NCI-H2029 treated with DMSO at 0.1 percent for 48 hours (cell line): ENCODE measurements around the gene NKAIN2.
A peak's percentile ranks its signal among the peaks of the same experiment; 100 is the strongest.
"Not testable (repeated sequence)": the region's sequence is repeated elsewhere in the genome, so short reads cannot be mapped to it uniquely, and the experiment has no call there.

Source experiments
- DNase-seq: peaks from one replicate; lab custom pipeline; 2025; lab: John Stamatoyannopoulos, UW

The NKAIN2 gene

DNA sequence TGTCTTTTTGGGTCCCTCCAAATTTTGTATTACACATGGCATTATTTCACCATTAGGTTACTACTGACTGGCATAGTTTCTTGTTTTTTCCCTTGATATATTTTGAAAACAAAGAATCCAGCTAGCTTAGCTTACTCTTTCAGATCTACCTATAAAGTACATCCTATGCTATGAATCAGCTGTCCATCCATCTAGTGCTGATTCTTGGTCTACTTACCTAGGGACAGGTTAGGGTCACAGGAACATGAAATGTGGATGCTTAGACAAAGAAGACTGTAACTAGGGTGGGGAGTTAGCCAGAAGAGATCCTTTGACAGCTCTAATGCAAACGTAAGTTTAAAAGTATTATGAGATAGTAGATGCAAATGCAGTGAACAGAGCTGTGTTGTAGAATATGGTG, 91.7 kb downstream of the NKAIN2 start:
- DNase-seq: no peak

DNA sequence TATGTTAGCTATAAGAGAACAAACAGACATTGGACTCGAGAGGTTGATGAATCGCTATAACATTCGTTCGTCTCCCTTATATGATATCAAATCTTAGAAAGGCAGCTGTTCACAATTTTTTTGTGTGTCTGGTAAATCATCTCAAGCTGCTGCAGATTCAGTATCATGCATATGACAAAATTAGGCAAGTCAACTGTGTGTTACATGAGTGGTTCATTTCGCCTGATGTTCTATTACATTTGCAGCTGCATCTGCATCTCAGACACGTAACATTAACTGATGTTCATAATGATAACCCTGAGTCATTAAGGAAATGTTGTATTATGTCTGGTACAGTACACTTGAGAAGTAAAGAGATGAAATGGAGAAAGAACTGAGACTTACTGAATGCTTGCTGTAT, 92.1 kb downstream of the NKAIN2 start:
- no peak for DNase-seq

DNA sequence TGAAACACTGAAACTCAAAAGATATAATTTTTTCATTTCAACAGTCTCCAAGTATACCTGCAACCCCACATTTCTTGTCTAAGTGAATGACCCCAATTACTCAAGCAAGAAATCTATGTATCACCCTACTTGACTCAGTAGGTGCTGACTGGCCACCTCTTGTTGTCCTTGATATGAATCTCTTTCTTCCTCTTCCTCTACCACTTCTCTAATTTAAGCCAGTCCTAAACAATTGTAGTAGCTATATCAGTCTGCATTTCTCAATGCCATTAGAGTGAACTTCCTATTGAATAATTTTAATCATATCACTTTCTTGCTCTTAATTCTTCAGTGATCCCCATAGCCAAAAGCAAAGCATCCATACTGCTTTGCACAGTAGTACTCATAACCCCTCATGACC, 93.2 kb downstream of the NKAIN2 start:
- no peak for DNase-seq

DNA sequence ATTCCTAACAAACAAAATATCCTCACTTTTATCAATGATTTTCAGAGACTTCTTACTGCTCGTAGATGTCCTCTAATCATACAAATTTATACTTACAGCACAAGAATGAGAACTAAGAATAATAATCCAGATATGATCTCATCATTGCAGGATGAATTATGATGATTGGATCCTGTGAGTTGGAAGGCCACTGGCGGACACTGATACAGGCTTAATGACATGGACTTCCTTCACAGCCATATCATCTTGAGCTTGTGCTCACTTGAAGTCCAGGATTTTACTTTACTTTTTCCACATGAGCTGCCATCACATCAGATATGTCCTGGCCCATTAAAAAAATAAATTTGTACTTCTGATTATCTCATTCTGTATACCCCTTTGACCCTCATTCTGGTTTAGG, 94.3 kb downstream of the NKAIN2 start:
- no peak for DNase-seq

DNA sequence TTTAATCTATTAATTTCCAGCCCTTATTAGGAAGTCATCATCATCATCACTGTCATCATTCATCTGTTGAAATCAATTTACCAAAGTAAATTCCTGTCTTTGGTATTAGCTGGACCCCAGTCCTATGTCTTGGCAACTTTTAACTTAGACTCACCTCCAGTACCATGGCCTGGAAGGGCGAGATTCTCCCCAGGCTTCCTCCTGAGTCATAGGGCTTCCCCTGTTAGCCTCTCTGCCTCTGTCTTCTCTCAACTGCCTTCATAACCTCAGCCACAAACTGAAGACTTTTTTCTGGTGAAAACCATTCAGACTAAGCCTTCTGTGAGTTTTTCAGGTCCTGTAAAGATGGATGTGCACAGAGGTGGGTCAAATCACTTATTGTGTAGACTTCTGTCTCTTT, 95.0 kb downstream of the NKAIN2 start:
- no peak for DNase-seq

DNA sequence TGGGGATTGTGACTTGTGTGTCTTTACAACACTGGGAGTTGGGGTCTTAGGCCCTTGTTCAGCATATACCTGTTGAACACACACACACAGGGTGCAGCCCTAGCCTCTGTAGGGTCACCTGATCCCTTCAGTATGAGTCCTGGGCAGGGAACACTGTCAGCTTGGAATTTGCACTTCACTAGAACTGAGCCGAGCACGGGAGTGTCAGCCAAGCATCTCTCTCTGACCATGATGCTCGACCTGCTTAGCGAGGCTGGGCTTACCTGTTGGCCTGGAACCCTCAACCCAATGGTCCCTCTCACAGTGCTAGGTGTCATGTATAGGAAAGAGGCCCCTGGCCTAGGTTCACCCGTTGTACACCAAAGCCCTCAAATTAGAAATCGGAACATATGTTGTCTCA, 96.1 kb downstream of the NKAIN2 start:
- no peak for DNase-seq

DNA sequence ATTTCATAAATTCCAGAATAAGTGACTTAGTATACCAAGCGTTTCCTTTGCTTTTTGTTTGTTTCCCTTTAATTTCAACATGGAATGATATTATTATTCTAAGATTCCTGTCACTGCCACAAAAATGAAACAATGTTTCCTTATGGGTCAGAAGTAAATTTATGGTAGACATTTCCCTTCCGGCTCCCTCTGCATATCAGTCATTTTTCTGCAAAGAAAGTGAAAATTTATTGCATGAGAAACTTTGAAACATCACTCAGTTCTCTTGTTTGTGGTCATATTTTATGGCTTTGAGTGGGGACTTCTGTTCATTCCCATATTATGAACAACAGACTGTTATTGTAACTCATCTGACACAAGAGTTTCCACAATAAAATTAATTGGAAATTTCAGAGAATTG, 97.8 kb downstream of the NKAIN2 start:
- no peak for DNase-seq

DNA sequence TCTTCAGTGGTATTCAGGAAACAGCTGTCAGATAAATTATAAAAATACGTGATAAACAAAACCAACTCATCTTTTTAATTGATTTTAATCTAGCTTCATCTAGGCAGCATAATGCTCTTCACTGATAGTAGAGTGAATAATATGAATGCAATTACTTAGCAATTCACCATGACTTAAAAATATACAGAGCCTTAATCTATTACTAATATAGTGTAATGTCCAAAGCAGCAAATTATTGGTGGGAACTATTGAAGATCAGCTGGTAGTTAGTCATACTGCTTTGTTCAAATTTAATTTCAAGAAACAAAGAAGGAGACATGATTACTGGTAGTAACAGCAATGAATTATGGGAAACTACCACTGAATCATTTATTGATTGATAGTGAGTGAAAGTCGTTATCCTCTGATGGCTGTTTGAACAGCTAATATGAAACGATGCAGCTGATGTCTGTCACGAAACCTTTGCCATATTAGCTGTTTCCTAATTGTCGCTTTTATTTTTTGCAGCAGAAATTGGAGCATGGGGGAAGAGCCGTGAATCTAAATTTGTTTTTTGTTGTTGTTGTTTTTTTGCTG, 99.2 kb downstream of the NKAIN2 start:
- no peak for DNase-seq

DNA sequence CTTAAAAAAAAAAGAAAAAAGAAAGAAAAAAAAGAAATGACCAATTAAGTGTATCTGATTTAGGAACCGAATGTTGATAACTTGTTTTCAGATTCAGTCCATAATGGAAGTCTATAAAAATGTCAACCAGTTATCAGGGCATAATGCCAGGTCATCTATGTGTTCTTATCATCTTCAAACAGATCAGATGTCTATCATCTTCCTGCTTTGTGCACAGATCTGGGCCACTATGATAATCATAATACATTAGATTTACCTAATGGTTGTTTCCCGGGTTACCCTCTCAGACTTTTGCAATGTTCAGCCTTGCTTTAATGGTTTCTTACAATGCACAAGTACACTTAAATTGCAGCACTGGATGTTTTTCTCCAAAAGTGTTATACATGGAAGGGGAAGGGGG, 100.6 kb downstream of the NKAIN2 start:
- DNase-seq: peak; percentile 97

DNA sequence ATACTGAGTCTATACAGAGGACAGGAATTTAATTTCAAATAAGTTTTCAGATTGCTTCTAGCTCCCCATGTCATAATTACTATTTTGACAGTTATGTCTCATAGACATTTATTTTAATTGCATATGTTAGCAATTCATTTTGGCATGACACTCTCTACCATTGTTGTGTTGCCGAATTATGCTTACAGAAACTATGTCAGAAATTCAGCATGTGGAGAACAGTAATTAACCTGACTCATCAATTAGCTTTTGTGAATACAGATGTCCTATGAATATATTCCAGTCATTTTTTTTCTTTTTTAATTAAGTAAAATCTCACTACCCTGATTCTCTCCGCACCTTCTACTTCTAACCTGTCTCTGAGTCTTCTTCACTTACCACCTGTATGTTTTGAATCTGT, 105.1 kb downstream of the NKAIN2 start:
- no peak for DNase-seq

DNA sequence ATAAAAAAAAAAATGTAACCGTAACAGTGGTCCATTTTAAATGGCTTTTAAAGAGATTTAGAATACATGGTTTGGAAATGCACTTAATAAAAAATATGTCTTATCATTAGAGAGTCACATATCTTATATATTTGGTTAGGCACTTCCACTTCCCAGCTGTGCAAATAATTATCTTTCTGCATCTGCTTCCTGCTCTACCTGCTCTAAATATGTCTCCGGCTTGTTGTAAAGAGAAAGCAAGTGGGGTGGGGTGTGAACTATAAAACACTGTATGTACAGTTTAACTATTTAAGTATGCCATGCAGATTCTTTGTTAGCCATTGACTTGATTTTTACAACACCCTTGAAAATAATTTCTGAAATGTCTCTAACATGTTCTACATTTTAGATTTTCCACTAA, 106.3 kb downstream of the NKAIN2 start:
- peak; percentile 95 for DNase-seq

DNA sequence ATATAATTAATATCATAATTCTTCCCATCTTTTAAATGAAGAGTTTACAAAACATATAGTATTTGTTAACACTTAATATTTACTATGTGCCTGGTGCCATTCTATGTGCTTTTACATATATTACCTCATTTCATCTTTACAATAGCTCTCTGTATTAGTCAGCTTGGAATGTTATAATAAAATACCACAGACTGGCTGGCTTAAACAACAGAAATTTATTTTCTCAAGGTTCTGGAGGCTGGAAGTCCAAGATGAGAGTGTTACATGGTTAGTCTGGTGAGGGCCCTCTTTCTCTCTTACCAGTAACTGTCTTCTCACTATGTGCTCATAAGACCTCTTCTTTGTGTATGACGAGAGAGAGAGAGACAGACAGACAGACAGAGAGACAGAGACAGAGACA, 110.2 kb downstream of the NKAIN2 start:
- no peak for DNase-seq

DNA sequence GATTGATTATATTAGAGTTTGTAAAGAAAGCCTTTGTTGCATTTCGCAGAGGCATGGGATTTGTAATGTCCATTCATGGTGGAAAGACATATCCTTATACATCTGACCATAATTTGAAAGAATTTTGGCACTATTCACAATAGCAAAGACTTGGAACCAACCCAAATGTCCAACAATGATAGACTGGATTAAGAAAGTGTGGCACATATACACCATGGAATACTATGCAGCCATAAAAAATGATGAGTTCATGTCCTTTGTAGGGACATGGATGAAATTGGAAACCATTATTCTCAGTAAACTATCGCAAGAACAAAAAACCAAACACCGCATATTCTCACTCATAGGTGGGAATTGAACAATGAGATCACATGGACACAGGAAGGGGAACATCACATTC, 119.7 kb downstream of the NKAIN2 start:
- DNase-seq: not testable (repeated sequence)

DNA sequence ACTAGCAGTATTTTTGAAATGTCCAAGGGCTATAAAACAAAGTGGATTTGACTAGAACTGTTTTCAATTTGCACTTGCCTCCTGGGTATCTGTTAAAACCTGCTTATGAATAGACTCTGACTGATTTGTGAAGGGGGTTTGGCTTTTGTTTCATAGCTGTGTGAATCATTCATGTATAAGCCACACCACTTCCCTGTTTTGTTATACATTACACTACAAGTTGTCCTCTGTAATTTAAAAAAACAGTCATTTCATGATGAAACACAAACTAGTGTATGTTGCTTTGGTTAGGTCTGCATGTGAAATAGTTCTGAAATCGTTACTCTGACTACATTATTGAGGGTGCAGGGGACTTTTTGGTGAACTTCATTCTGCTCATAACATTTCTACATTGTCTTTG, 121.7 kb downstream of the NKAIN2 start:
- peak; percentile 62 for DNase-seq

DNA sequence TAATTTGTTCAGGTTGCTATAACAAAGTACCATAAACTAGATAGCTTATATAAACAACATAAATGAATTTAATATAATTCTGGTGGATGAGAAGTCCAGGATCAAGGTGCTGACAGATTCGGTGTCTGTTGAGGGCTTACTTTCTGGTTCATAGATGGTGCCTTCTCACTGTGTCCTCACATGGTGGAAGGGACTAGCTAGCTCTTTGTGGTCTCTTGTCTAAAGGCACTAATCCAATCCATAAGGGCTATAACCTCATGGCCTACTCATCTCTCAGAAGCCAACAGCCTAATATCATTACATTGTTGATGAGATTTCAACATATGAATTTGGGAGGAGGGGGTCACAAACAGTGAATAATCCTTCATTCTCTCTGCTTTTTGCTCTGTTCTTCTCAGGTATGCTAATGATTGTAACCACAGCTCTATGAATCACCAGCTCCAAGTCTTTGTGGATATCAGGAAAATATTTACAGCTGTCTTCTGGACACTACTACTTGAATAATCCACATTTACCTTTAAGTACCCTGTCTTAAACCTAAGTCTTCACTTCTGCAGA, 122.3 kb downstream of the NKAIN2 start:
- no peak for DNase-seq

DNA sequence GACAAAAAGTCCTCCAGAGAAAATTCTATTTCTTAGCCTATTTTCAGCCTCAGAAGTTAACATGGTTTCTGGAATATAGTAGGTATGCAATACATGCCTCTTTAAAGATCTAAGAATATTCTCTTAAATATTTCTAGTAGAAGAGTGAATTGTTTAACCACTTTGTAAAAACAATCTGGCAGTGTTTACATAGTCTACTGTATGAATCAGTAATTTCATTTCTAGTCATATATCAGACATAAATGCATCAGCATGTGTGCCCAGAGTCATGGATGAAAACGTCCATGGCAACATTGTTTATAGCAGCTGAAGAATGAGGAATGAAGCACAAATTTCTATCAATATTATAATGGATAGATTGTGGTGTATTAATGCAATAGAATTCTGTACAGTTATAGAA, 124.9 kb downstream of the NKAIN2 start:
- no peak for DNase-seq

DNA sequence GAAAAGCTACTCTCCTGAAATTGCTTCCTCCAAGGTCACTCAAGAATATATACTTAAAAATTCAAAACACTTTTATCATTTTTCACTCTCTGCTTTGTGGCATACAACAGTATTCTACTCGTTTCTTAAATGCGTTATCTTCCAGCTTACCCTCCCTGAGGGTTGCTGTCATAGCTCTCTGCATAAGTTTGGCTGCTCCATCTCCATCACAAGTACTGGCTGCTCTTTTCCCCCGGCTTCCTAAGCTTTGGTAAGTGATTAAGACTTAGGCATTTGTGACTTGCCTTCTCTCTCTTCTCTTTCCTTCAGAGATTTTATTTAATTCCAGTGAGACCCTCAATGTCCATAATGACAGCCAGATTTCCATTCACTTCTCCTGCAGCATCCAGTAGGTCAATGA, 128.3 kb downstream of the NKAIN2 start:
- DNase-seq: no peak

DNA sequence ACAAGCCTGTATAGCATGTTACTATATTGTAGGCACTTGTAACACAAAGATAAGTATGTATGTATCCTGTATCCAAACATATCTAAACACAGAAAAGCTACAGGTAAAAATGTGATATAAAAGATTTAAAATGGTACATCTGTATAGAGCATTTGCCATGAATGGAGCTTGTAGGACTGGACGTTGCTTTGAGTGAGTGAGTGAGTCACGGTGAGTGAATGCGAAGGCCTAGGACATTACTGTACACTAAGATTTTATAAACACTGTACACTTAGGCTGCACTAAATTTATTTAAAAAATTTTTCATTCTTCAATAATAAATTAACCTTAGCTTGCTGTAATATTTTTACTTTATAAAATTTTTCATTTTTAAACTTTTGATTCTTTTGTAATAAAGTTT, 136.9 kb downstream of the NKAIN2 start:
- no peak for DNase-seq

DNA sequence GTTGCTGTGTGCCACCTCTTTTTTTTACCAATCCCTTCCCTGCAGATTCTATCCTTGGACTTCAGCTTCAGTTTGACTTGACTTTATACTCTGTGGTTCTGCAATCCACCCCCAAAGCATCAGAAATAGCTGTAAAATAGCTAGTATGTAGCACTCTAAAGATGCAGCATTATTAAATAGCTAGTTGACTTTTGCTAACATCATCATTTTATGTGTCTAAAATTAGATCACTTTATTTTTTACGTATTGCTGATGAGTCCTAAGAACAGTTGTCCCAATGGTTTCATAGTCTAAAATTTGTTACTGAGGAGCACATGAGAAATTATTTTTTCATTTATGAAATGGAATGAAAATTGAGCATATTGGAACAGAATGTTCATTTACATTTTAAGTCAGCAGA, 138.2 kb downstream of the NKAIN2 start:
- DNase-seq: no peak

DNA sequence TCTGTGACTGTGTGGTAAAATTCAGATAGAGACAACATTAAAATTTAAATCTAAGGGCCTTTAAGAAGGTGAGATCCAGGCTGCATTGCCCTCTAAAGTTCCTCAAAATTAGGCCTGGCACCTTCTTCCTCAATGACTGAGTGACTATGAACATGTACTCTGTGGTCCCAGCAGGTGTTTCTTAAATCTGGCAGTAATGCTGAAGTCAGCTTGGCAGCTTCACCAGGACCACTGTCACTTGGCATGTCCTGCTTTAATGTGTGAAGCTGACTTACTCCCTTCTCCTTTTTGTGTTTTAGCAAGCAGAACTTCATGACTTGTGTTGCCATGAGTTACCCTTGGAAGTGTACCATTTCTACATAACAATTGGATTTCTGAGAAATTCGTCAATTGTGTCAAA, 141.7 kb downstream of the NKAIN2 start:
- no peak for DNase-seq

DNA sequence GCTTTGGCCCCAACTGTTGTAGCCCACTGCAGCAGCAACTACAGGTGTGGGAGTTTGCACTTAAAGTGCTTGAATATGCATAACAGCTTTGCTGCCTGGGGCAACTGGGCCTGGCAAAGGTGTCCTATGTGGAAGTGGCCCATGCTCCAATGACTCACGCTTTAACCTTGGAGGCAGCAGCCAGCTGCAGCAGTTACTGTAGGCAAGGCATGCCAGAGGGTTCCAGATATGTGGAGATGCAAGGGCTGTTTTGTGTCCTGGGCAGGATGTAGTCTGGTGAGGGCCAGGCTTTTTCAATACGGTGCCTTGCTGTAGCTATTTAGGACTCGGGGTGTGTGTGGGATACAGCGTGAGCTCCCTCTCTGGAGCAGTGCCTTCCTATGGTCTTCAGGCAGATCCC, 150.3 kb downstream of the NKAIN2 start:
- DNase-seq: no peak

DNA sequence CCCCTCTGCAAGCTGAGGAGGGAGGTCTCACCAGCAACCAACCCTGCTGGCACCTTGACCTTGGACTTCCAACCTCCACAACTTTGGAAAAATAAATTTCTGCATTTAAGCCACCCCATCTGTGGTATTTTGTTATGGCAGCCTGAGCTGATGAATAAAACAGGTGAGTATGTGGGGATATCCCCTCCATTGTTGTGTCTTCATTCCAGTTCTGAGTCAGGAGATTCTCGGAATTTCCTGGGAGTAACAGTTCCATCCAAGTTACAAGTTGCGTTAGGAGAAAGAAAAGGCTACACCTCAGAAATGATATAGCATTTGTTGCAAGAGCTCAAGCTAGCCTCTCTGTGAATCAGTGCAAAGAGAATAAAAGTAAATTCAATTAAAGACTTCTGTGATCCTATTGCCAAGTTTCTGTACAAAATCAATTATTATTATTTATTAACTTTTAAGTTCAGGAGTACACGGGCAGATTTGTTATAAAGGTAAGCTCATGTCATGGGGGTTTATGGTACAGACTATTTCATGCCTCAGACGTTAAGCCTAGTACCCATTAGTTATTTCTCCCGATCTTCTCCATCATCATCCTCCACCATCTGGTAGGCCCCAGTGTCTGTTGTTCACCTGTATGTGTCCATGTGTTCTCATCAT, 153.0 kb downstream of the NKAIN2 start:
- no peak for DNase-seq

DNA sequence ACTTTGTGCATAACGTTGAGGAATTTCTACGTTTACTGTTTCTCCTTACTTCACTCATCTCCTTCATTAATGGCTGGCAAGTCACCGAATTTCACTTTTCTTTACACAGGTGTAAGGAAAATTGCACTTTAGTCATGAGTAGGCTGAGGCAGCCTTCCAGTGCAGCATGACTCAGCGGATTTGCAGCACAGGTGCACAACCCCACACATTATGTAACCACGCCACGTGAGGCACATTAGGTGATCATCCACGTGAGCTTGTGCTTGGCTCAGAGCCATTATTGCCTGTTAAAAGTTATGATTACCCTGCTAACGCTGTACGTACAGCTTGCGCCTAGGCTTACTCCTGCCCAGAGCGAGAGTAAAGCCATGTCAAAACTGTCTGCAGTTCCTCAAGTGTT, 158.8 kb downstream of the NKAIN2 start:
- DNase-seq: peak; percentile 99

DNA sequence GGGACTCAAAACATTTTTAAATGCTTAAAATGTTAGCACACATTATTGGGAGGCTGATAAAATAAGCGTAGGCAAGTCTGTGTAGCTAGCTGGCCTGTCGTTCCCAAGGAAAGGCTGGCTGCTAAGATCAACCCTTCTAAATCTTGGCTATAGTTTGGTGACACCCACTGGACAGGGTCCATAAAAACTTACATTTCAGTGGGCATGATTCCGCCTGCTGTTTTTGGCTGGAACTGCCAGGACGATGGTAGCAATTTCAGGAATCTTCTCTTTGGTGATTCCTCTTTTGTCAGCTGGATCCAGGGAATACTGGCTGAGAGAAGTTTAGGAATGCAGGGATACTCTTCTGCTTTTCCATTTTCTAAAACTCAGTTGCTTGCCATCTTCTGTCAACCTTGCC, 162.2 kb downstream of the NKAIN2 start:
- DNase-seq: peak; percentile 24
